Stimulated activated CD4-positive, alpha-beta T cell treated with anti-CD3 and anti-CD28 coated beads, TNF-alpha, amount 100 ng/mL, for 1 hour (primary cell): ENCODE results near the gene TAX1BP1.

ENCODE experiments used
- DNase-seq, 3 donors: peaks; one replicate each; pipeline ENCODE4 v3.0.0-alpha.2; 2020; ENCODE audit warnings: low read depth in 3 of 3, low spot score in 1 of 3

The TAX1BP1 gene

DNA sequence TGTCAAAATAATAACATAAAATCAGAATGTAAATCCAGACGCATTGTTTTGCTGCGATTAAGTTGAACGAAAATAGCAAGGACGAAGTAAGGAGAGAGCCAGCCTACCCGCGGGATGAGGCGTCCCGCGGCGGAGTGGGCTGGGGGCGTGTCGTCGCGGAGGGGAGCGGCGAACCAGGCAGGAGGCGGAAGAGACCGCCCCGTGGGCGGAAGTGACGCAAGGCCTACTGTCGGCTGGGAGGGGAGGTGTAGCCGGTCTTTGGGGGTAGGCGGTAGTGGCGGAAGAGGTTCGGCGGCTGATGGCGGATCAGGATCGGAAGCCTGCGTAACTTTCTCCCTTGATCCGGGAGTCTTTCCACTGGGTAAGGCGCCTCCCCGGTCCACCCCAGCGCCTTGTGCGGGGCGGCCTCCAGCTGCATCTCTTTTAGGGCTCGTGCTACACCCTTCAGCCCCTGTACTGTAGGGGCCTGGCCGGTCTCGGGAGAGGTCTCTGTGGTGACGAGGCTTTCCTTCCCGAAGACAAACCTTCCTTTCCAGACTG lies at the start of gene TAX1BP1:
Gene TAX1BP1 (plus strand): TSS at position 254 of the 540 bp plus-strand sequence. CDS start 8,363 bp downstream, outside the sequence.
- peak; percentile 76 to 93 (median 89) for DNase-seq

DNA sequence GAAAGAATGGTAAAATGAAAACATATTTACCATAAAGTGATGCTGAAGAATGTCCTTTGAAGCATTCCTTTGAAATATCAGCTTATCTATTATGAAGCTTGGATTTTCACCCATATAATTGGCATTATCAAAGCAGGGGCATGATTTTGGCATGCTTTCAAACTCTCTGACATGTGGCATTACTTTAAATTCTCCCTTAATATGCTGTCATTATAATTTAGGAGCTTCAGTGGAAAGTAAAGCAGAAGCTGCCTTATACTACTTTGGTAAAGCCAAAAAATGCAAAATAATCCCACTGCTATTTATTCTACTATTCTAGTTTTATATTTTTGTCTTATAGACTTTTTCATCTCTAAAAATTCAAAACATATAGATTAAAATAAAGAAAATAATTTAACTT lies 49.3 kb upstream of the TAX1BP1 start:
- DNase-seq: no peak

DNA sequence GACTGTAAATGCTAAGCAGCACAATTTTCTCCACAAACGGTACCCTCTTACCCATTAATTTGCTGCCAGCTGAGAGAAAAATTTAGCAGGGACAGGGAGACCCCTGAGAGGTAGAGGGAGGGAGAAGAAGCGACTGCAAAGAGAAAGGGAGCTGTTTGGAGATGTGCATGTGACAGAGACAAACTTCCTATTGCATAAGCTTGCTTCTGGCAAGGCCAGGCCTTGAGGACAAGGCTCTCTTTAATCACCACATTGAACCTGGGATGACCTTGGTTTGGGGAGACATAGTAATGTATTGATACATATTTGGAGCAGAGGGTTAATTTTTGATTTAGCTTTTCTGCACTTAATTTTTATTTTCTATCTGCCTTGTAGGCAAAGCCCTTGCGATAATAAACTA lies 46.2 kb upstream of the TAX1BP1 start:
- DNase-seq: no peak

DNA sequence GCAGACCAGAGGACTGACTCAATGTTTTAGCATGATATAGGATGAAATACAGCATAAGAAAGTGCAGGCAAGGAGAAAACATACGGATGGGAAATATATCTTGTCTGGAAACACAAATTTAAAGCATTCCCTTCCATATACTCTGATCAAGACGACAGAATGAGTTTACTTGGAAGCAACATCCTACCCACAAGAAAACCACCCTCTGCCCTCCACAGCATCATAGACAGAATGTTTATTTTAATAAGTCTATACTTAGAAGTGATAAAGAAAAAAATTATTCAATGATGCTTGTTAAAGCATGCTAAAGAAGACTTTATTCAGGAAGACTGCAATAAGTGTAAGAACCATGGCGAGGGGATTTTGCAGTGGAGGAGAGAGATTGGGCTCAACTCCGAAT lies 44.9 kb upstream of the TAX1BP1 start:
- no peak for DNase-seq

DNA sequence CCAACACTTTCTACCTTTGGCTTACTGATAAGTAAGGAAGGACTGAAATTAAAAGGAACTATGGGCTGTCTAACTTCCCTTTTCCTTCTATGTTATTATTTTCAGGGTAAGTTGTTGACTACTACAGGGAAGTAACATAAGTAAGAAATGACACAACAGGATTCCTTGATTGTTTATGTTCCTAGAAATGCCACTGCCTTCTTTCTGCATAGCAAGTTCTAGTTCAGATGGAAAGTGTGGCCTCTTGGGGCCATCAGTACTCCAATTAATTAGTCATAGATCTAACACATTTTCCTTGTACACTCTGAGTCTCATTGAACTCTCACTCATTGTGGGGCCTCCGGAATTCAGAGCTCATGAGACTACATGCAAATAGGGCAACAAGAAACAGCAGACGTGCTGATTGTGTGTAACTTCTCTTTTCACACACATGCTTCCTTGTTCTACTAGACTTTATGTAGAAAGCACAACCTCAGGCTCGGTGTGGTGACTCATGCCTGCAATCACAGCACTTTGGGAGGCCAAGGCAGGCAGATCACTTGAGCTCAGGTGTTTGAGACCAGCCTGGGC lies 42.0 kb upstream of the TAX1BP1 start:
- no peak for DNase-seq

DNA sequence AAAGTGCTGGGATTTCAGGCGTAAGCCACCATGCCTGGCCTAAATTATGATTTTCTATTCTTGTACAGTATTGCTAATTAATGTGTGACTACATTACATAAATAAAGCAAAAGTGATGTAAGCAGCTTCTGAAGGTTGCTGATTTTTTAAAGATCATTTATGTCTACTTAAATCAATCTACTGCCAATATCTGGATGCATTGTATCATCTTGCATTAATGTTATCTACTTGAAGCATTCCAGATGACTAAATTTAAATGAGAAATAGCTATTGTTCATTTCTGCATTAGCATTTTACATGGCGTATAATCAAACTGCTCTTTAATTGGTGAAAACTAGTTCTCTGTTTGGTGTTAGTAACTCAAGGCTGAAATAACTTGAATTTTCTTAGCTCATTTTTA lies 40.2 kb upstream of the TAX1BP1 start:
- DNase-seq: no peak

DNA sequence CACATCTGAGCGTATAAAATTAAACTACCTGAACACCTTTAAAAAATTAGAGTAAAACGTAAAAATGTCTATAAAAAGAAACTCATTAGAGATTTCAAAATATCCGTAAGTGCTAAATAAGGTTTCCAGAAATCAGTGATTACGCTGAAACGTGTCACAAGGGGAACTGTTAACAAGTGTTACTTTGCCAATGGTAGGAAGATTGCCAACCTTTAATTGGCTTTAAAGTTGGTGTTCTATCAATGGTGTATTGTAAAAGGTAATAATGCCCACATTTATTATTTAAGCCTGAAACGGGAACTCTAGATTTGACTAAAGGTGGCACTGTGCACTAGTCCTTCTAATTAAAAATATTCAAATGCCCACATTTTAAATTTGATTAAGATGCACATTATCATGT lies 39.5 kb upstream of the TAX1BP1 start:
- no peak for DNase-seq

DNA sequence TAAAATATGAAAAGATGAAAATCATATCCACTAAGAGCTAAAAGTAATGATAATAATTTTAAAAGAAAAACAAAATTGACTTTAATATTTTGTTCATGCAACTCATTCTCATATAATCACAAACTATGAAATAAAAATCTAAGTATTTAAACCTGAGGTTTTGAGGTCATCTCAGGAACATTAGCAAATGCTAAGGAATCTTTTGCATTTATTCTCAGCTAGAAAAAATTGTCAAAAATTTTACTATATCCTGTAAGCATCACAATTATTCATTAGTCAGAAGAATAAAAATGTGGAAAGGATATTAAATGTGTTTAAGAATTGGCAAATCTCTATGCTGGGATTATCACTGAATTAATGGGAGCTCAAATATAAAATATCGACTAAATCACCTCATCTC lies 36.8 kb upstream of the TAX1BP1 start:
- no peak for DNase-seq

DNA sequence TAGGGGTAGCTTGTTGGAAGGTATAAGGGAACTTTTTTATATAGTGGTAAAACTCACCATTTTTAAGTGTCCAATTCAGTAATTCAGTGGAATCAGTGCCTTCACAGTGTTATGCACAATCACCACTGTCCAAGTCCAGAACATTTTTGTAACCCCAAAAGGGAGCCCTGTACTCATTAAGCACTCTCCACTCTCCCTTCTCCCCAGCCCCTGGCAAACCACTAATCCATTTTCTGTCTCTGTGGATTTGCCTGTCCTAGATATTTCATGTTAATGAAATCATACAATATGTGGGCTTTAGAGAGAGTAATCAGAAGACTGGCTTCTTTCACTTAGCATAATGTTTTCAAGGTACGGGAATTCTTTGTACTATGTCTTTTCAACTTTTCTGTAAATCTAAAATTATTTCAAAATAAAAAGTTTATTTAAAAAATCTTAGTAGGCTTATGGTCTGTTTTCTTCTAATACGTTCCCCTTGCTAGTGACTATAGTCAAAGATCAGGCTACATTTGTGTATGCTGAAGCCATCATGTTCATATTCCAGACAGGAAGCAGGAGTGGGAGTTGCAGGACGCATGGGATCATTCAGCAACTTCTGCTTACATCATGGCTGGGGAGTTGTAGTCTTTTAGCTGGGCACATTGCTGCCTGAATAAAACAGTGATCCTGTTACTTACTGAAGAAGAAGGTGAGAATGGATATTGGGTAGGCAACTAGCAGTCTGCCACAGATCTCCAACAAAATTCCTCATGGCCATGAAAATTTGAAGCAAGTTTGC lies 35.4 kb upstream of the TAX1BP1 start:
- DNase-seq: no peak

DNA sequence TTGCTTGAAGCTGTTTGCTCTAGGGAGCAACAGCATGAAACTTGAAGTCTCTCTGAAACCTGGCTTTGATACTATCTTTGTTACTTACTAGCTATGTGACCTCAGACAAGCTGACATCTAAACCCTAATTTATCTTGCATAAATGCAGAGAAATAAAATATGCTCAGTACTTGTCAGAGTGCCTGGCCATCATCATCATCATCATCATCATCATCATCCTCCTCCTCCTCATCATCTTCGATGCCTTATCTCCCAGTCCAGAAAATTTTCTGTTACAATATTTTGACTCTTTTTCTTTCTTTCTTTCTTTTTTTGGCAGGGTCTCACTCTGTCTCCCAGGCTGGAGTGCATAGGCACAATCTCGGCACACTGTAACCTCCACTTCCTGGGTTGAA lies 34.8 kb upstream of the TAX1BP1 start:
- DNase-seq: no peak

DNA sequence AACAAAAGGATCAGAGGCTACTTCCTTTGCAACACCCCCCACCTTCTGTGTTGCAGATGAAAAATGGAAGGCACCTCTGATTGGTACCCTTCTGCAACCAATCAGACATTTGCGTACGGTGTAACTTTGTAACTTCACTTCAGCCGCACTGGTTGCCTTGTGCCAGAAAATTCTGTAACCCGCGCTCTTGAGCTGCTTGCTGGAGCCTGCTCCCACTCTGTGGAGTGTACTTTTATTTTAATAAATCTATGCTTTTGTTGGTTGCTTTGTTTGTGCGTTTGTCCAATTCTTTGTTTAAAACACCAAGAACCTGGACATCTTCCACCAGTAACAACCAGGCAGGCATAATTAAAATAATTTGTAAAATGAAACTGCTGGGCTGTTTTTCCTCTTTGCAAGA lies 31.5 kb upstream of the TAX1BP1 start:
- no peak for DNase-seq

DNA sequence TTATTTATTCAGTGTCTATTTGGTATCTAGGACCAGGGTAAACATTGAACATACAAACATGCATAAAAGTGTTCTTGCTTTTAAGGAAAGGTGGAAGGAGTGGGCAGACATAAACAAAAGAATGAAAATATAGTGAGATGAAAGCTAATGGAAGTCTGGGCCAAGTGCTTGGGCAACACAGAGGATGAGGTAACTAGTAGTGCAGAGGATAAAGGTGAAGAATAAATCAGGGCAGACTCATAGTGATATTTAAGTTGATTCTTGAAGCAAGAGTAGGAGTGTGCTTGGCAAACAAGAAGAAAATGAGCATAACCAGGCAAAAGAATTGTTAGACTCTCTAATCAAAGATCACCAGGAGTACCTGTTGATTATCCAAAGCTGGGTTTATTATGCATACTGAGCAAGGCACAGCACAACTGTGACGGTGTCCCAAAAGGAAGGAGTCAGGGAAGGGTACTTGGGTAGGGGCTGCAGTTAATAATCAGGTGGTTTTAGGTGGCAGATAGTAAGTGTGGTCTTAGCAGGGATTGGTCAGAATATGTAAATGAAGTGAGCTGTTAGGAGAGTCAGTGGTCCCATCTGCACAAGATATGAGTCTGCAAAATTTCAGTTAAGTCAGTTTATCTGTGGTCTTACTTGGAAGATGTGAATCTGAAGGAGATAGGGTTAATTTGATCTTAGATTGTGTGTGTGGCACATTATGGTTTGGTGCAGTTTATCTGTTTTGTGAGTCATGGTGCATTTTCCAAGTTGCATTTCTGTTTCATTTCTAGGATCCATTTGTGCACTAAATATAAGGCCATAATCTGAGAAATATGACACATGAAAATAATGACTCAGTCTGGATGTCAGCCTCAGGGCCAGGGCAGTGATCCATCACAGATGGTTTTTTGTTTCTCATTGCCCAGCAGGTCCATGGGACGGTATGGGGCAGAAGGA lies 30.6 kb upstream of the TAX1BP1 start:
- no peak for DNase-seq

DNA sequence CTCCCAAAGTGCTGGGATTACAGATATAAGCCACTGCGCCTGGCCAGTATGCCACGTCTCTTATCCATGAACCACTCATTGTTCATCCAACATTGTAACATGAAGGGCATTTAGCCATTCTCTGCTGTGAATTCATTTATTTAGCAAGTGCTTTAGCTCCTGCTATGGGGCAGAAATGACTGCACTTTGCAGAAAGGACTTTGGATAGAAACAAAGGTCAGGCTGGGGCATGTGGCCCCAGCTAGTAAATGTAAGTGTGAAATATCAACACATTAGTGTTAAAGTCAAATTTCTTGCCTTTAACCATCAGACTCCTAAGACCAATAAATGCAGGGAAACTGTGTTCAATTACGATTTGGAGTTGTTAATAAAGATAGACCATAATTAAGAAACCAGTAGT lies 27.7 kb upstream of the TAX1BP1 start:
- no peak for DNase-seq

DNA sequence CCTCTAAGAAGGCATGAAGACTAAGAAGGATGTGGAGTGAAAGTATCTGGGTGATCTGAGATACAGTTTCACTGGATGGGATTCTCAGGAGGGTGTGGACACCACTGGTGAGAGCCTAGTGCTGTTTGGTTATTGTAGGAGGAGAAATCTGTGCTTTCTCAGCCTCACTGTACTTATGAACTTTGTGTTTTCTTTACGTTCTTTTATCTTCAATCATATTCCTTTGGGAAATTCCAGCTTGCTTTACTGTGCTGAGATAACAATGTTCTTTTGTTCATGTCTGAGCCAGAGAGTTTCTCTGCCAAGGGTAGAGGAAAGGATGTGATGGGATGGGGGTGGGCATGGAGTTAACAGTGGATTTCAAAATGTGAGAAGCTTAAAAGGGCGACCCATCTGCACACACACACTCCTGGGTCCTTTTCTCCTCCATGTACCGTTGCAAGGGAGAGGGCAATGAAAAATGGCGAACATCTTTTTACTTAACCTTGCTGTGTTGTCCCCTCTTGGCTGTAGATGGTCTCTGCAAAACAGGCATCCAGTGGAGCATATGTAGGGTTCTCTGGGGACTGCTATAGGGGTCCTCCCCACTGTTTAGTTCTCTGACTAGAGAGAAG lies 25.0 kb upstream of the TAX1BP1 start:
- DNase-seq: no peak

DNA sequence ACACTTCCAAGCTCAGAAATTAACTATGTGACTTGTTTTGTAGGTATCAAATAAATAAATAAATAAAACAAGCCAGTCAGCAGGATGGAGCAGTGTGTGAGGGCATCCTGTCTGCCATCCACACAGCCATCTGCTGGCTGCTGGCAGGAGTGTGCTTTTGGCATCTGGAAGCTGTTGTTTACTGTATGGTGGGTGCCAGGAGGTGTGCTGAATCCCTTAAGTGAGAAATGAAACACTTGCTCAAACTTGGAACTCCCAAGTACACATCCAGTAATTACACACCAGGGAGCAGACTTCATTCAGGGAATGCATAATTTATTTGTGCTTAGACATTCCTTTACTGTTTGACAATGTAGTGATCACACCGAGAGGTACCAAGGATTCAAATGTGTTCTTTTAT lies 16.9 kb upstream of the TAX1BP1 start:
- no peak for DNase-seq

DNA sequence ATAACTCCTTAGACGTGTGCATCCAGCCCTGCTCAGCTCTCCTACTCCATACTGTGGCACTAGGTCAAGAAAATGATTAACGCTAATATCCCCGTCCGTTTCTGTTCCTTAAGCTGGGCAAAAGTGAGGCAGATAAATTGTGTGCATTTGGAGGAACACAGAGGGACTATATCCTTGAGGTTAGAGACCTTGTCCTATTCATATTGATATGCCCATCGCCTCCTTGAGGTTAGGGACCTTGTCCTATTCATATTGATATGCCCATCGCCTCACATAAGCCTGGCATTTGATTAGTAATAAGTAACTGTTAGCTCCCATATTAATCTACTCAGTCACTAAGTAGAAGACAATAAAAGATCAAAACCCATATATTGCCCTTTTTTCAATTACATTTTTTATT lies 12.9 kb upstream of the TAX1BP1 start:
- DNase-seq: no peak

DNA sequence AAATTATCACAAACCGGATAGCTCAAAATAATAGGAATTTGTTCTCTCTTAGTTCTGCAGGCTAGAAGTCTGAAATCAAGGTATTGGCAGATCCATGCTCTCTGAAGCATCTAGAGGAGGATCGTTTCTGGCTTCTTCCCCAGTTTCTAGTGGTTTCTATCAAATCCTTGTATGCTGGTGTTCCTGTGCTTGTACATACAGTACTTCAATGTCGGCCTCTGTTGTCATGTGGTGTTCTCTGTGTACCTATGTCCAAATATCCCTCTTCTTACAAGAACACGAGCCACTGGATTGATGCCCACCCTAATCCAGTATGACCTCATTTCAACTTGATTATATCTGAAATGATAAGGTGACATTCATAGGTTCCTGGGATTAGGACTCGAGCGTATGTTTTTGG lies 9.8 kb upstream of the TAX1BP1 start:
- DNase-seq: no peak

DNA sequence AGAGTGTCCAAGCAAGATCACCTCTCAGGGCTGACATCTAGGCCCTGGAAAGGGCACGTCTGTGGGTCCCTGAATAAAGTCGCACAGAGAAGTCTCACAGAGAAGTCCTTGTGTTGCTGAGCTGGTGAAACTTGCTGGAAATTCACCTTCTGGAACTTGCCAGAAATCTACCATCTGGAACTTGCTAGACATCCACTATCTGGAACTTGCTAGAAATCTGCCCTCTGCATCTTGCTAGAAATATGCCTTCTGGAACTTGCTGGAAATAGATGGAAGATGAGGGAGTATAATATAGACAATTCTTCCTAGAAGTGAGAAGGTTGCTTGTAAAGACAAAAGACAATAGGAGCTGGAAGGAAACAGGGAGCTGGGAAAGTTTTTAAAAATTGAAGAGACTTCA lies 5.4 kb upstream of the TAX1BP1 start:
- DNase-seq: no peak

DNA sequence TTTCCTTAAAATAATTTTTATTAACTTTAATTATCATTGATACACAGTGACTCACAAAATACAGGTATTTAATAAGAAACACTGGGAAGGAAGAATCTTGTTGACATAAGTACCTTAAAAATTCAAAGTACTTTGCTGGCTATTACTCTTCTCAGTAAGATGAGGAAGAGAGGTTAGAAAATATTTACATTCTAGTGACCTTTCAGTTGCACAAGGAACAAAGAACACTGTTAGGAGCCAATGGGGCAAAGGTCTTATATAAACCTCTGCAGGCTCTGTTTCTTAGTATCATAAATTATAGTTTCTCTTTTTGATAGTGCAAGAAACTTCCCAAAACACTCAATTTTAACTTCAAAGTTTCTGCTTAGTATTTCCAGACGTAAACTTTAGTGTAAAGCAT lies 4.8 kb upstream of the TAX1BP1 start:
- no peak for DNase-seq

DNA sequence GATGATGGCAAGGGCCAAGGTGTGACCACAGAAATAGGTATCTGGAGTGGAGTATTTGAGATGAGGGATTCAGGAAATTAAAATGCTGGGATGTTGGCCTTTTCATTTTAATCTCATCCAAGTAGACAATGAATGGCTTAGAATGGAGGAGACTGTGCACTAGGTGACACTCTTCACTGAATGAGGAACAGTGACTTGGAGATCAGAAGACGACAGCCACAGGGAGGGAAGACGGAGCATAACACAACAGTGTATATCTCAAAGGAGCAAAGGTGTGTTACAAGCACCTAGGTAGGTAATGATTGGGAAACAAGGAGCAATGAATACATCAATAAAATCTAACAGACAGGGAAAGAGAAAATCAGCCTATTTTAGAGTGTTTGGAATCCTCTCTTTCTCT lies 4.1 kb upstream of the TAX1BP1 start:
- no peak for DNase-seq

DNA sequence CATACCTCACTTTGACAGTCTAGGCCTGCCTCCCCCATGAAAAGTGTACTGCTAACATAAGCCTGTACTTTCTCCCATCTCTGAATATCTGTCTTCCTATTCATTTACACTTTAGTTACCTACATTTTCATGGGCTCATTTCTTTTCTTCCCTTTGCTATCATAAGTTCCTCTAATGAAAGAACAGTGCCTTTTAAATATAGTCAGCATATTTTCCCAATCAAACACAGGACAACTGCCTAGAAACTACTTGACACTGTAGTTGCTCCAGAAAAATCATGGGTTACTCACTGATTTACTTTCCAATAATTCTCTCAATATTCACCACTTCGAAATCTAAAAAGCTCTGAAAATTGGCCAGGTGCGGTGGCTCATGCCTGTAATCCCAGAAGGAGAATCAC lies 2.8 kb upstream of the TAX1BP1 start:
- no peak for DNase-seq
